CD14-positive monocyte (primary cell): ENCODE results near the gene TBX3. TPM values are rescaled to one million over a fixed set of nuclear protein-coding genes. Genes with fewer than 3 reads are reported as not detected.

Source experiments
- DNase-seq, 3 donors: peaks; one replicate each; pipeline ENCODE4 v3.0.0-alpha.2; 2011 to 2022
- H2AFZ ChIP-seq: 2 replicates; pipeline ENCODE4 v1.6.0; 2012; ENCODE audit warnings: mild to moderate bottlenecking, low read depth, low read length, inconsistent platforms; ENCODE audit not compliant: insufficient read depth, poor library complexity, severe bottlenecking
- H3K27ac ChIP-seq, 2 donors: 1 replicate in 1 of 2; 2 replicates in 1 of 2; pipeline ENCODE4 v1.5.1; 2012 to 2013; ENCODE audit warnings: low read length in 2 of 2, control low read depth in 1 of 2, inconsistent platforms in 1 of 2, low read depth in 1 of 2, mild to moderate bottlenecking in 1 of 2
- H3K27me3 ChIP-seq, 2 donors: one replicate each; pipeline versions ENCODE4 v1.6.0 to v1.6.1; 2011 to 2013; ENCODE audit warnings: low read length in 2 of 2; ENCODE audit not compliant: control insufficient read depth in 2 of 2, insufficient read depth in 2 of 2
- H3K36me3 ChIP-seq, 2 donors: replicated peaks in 1 of 2; 1 replicate in 1 of 2; 2 replicates in 1 of 2; pipeline versions ENCODE4 v1.5.1 to v1.6.1; 2012 to 2013; ENCODE audit warnings: low read length in 2 of 2, control low read depth in 1 of 2, inconsistent platforms in 1 of 2, mild to moderate bottlenecking in 1 of 2; ENCODE audit not compliant: insufficient read depth in 2 of 2, control insufficient read depth in 1 of 2
- H3K4me1 ChIP-seq, 2 donors: 1 replicate in 1 of 2; 2 replicates in 1 of 2; pipeline versions ENCODE4 v1.5.1 to v1.6.1; 2012 to 2013; ENCODE audit warnings: low read length in 2 of 2, control low read depth in 1 of 2, inconsistent platforms in 1 of 2, mild to moderate bottlenecking in 1 of 2, moderate library complexity in 1 of 2; ENCODE audit not compliant: insufficient read depth in 2 of 2, control insufficient read depth in 1 of 2
- H3K4me2 ChIP-seq: replicated peaks from 2 replicates; pipeline ENCODE3; 2012; ENCODE audit warnings: low read length, moderate library complexity, mild to moderate bottlenecking; ENCODE audit not compliant: poor library complexity, severe bottlenecking; ENCODE audit errors: extremely low read depth
- H3K4me3 ChIP-seq, 3 experiments: fragments of 200-600 bp in 1 of 3; sonication (generic) in 1 of 3; replicated peaks in 1 of 3; 1 replicate in 2 of 3; 2 replicates in 1 of 3; pipeline ENCODE4 v1.5.1; 2011 to 2013; ENCODE audit warnings: low read length in 3 of 3, mild to moderate bottlenecking in 3 of 3, control low read depth in 2 of 3, low read depth in 2 of 3, inconsistent platforms in 1 of 3, moderate library complexity in 1 of 3
- H3K79me2 ChIP-seq: 2 replicates; pipeline ENCODE4 v1.6.0; 2012; ENCODE audit warnings: mild to moderate bottlenecking, control low read depth, inconsistent platforms, low read length, moderate library complexity; ENCODE audit not compliant: insufficient read depth
- H3K9ac ChIP-seq: 2 replicates; pipeline ENCODE4 v1.6.0; 2017; ENCODE audit warnings: low read length, mild to moderate bottlenecking; ENCODE audit not compliant: insufficient read depth, poor library complexity, severe bottlenecking
- H3K9me3 ChIP-seq, 2 donors: replicated peaks in 1 of 2; 1 replicate in 1 of 2; 2 replicates in 1 of 2; pipeline versions ENCODE4 v1.5.1 to v1.6.1; 2012 to 2013; ENCODE audit warnings: low read length in 2 of 2, control low read depth in 1 of 2; ENCODE audit not compliant: control insufficient read depth in 1 of 2, insufficient read depth in 1 of 2
- H4K20me1 ChIP-seq: 2 replicates; pipeline ENCODE4 v1.6.0; 2012; ENCODE audit warnings: mild to moderate bottlenecking, low read length, control low read depth, moderate library complexity; ENCODE audit not compliant: insufficient read depth
- H3K27ac Mint-ChIP-seq, 7 donors: one replicate each; pipeline ENCODE4 v1.8.0; 2020; ENCODE audit warnings: mild to moderate bottlenecking in 7 of 7, mixed read lengths in 7 of 7, moderate library complexity in 6 of 7, inconsistent platforms in 2 of 7
- H3K27me3 Mint-ChIP-seq, 3 donors: one replicate each; pipeline ENCODE4 v1.8.0; 2021 to 2022; ENCODE audit warnings: low read depth in 3 of 3, mild to moderate bottlenecking in 3 of 3, mixed read lengths in 3 of 3, moderate library complexity in 3 of 3, inconsistent platforms in 1 of 3
- H3K36me3 Mint-ChIP-seq, 2 donors: one replicate each; pipeline ENCODE4 v1.8.0; 2020; ENCODE audit warnings: mixed read lengths in 2 of 2, inconsistent platforms in 1 of 2, mild to moderate bottlenecking in 1 of 2
- H3K4me1 Mint-ChIP-seq: one replicate; pipeline ENCODE4 v1.8.0; 2020; ENCODE audit warnings: mild to moderate bottlenecking, mixed read lengths
- H3K4me3 Mint-ChIP-seq, 2 donors: one replicate each; pipeline ENCODE4 v1.8.0; 2020; ENCODE audit warnings: mild to moderate bottlenecking in 2 of 2, mixed read lengths in 2 of 2, moderate library complexity in 1 of 2
- H3K9me3 Mint-ChIP-seq, 7 donors: one replicate each; pipeline ENCODE4 v1.8.0; 2020 to 2022; ENCODE audit warnings: mixed read lengths in 7 of 7, mild to moderate bottlenecking in 6 of 7, moderate library complexity in 6 of 7, inconsistent platforms in 2 of 7
- CTCF ChIP-seq: fragments of 200-600 bp; IDR thresholded peaks from one replicate; pipeline ENCODE4 v1.8.0; 2022; ENCODE audit warnings: antibody characterized with exemption, mild to moderate bottlenecking
- WGBS: methylation state at CpG from one replicate; pipeline ENCODE4 v1.1.5; 2013; ENCODE audit warnings: missing lambda C conversion rate; ENCODE audit not compliant: insufficient coverage; 5-methylcytosine and 5-hydroxymethylcytosine counted together
- intact Hi-C, 2 donors: fragments of 100-400 bp; cut with micrococcal nuclease; formaldehyde crosslinking; loops; one replicate each; pipeline versions ENCODE4 v1.15.0 to v1.15.1; 2023
- polyA plus RNA-seq, 3 donors: library from polyadenylated mRNA; depleted of rRNA in 1 of 3; unstranded in 2 of 3; stranded (reverse) in 1 of 3; fragments of 300-500 nt in 2 of 3; fragments of >200 nt in 1 of 3; fragmentation: Illumina TruSeq in 2 of 3; gene quantifications; 1 replicate in 2 of 3; 2 replicates in 1 of 3; pipeline ENCODE4 v1.2.3, GENCODE V29; 2012 to 2021

Gene TBX3
- polyA plus RNA-seq, 3 donors = 0.04 to 0.13 TPM; not detected in 1

GRCh38 chr12:114695305-114695592 is 11.3 kb upstream of the TBX3 start:
- Histone ChIP-seq H3K4me3 (no peak overlapping the region), H4K20me1 (no peaks in the 10 kb centered on the region), H3K27ac (no peak overlapping the region), H2AFZ (no peak overlapping the region), H3K4me1 (no peaks in the 10 kb centered on the region), H3K9me3 (peaks cover 10 to 64% of the 10 kb centered on the region in 2 donors), H3K36me3 (no peaks in the 10 kb centered on the region), H3K79me2 (no peaks in the 10 kb centered on the region), H3K27me3 (peaks cover 83 to 100% of the 10 kb centered on the region in 2 donors), H3K9ac (no peak overlapping the region), H3K4me2 (no peak overlapping the region)
- Mint-ChIP-seq H3K27ac (no peak overlapping the region), H3K36me3 (no peaks in the 10 kb centered on the region), H3K4me3 (peak overlapping the region in 1 of 2 donors; percentile 49), H3K4me1 (peaks cover 2% of the 10 kb centered on the region), H3K9me3 (peaks cover 0 to 21% (median 8%) of the 10 kb centered on the region in 7 donors), H3K27me3 (peaks cover 96 to 98% (median 97%) of the 10 kb centered on the region in 3 donors)
- intact Hi-C loops = no loop called here
- WGBS = 14% methylated on average over 1 of the region's 3 CpGs
- no peak for DNase-seq
- no peak for TF ChIP-seq CTCF

GRCh38 chr12:114694436-114695304 is 10.7 kb upstream of the TBX3 start:
- Mint-ChIP-seq H3K9me3 (peaks cover 0 to 17% (median 8%) of the 10 kb centered on the region in 7 donors), H3K4me1 (peaks cover 2% of the 10 kb centered on the region), H3K27me3 (peaks cover 96 to 98% (median 97%) of the 10 kb centered on the region in 3 donors), H3K36me3 (no peaks in the 10 kb centered on the region), H3K4me3 (peak overlapping the region in 1 of 2 donors; percentile 58), H3K27ac (peak overlapping the region in 1 of 7 donors; percentile 4)
- H3K36me3 ChIP-seq = no peaks in the 10 kb centered on the region
- H3K27me3 ChIP-seq = peaks cover 83 to 100% of the 10 kb centered on the region in 2 donors
- no peak overlapping the region for H3K27ac ChIP-seq
- no peak for DNase-seq
- no peaks in the 10 kb centered on the region for H3K4me1 ChIP-seq
- no peaks in the 10 kb centered on the region for H3K79me2 ChIP-seq
- H3K4me3 ChIP-seq = no peak overlapping the region
- intact Hi-C loops = no loop called here
- no peaks in the 10 kb centered on the region for H4K20me1 ChIP-seq
- H3K9me3 ChIP-seq = peaks cover 10 to 66% of the 10 kb centered on the region in 2 donors
- TF ChIP-seq CTCF = no peak
- H3K4me2 ChIP-seq = no peak overlapping the region
- H2AFZ ChIP-seq = no peak overlapping the region
- 23% methylated on average over 8 of the region's 12 CpGs for WGBS
- H3K9ac ChIP-seq = no peak overlapping the region
